Tibial nerve (tissue), 4 donors: Measurements from ENCODE around the gene SHC2.

Source experiments
- EP300 ChIP-seq, 2 donors: sonication (generic); formaldehyde crosslinking; IDR thresholded peaks; one replicate each; pipeline ENCODE4 v1.6.1; 2017; ENCODE audit warnings: antibody characterized with exemption in 2 of 2, mild to moderate bottlenecking in 1 of 2
- TF ChIP-seq, protein P1 (sequence below), 5 experiments: fragments of 200-600 bp in 3 of 5; fragments of 450-650 bp in 2 of 5; sonication (generic) in 3 of 5; IDR thresholded peaks; one replicate each; pipeline ENCODE4 v1.5.1; 2016 to 2019; ENCODE audit warnings: antibody characterized with exemption in 5 of 5, mild to moderate bottlenecking in 3 of 5, moderate library complexity in 2 of 5

GRCh38 chr19:452829-453228 lies 8.0 kb downstream of the SHC2 start:
- TF ChIP-seq EP300 (IDR thresholded peaks at IDR 0.05) = no peak
- TF ChIP-seq, protein P1, sequence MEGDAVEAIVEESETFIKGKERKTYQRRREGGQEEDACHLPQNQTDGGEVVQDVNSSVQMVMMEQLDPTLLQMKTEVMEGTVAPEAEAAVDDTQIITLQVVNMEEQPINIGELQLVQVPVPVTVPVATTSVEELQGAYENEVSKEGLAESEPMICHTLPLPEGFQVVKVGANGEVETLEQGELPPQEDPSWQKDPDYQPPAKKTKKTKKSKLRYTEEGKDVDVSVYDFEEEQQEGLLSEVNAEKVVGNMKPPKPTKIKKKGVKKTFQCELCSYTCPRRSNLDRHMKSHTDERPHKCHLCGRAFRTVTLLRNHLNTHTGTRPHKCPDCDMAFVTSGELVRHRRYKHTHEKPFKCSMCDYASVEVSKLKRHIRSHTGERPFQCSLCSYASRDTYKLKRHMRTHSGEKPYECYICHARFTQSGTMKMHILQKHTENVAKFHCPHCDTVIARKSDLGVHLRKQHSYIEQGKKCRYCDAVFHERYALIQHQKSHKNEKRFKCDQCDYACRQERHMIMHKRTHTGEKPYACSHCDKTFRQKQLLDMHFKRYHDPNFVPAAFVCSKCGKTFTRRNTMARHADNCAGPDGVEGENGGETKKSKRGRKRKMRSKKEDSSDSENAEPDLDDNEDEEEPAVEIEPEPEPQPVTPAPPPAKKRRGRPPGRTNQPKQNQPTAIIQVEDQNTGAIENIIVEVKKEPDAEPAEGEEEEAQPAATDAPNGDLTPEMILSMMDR (IDR thresholded peaks at IDR 0.05) = no peak
